HUDEP-2 (cell line): Measurements from ENCODE around the gene PLXNB2.

Experiments
- DNase-seq, 76 experiments: peaks; one replicate each; lab custom pipeline; 2025; ENCODE audit not compliant: unreplicated experiment in 76 of 76; lab: John Stamatoyannopoulos, UW

PLXNB2 gene

DNA sequence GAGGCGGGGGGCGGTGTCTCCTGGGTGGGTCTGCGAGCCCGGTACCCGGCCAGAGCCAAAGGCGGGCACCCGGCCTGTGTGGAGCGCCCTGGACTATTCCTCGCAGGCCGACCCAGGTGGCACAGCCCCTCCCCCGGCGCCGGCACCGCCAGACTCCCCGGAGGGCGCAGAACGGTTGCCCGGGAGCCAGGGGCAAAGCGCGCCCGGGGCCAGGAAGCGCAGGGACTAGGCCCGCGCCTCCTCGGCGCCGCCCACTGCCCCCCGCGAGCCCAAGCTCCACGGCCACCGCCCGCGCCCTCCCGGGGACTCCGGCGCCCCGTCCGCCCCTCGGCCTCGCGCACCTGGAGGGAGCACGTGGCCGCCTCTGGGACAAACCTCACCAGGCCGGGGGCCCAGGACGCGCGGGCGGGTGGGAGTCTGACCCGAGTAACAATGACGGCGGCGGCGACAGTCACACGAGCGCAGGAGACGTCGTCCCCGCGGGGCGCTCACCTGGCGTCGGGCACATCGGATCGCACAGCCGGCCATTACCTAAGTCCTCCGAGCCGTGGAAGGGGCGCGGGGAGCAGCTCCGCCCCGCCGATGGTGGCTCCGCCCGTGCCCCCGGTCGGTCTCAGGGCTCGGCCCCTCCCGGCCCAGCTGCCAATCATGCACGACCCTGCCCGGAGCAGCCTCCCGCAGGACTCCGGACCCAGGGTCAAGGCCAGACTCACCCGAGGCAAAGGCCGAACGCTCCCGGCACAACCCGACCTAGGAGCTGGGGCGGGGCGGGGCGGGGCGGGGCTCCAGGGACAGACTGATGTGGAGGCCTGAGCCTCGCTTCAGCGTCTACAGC, 7.4 kb downstream of the PLXNB2 start:
- no peak for DNase-seq

DNA sequence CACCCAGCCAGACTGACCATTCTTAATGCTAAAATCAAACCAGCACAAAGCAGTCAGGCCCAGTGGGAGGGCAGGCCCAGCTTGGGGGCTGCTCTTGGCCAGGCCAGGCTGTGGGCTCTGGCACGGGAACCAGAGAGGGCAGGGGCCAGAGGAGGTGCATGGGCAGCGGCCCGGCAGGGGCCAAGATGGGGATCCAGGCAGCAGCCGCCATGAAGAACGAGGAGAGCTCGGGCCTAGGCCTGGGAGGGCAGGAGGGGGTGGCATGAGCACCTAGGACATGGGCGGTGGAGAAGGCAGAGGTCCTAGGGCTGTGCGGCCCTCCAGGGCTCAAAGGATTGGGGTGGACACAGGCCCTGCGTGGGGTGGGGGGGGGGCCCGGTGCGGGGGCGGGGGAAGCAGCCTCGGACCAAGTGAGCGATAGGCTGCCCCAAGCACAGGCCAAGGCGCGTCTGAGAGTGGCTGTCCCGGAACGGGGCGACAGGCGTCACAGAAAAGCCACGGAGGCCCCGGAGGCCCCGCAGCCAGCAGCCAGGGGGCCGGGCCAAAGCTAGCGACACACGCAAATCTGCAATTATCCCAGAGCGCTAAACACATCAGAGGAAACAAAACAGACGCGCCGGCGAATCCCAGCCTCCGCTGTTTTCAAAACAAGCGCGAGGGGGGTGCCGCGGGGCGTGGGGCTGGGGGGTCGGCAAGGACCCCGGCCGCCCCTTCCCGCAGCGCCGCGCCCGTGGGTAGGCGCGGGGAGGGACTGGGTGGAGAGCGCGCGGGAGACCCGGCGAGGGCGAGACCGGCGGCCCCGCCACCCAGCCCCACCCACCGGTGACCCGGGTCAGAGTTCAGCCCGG, 8.3 kb downstream of the PLXNB2 start:
- no peak for DNase-seq

DNA sequence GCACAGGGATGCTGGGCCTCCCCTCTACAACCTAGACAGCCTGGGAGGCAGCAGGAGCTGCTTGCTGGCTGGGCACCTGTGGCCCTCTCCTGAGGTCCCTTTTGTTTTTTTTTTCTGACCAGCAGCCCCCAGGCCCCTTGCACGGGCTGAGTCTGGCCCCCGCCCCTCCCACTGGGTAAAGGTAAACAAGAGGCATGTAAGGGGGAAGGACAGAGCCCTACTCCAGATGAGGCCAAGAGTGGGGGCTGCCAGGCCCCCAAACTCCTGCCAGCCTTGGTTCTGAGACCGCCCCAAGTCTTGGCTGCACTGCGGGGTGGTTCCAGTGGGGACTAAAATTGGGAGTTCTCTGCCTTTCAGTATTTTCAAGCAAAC, 9.2 kb downstream of the PLXNB2 start:
- no peak for DNase-seq

DNA sequence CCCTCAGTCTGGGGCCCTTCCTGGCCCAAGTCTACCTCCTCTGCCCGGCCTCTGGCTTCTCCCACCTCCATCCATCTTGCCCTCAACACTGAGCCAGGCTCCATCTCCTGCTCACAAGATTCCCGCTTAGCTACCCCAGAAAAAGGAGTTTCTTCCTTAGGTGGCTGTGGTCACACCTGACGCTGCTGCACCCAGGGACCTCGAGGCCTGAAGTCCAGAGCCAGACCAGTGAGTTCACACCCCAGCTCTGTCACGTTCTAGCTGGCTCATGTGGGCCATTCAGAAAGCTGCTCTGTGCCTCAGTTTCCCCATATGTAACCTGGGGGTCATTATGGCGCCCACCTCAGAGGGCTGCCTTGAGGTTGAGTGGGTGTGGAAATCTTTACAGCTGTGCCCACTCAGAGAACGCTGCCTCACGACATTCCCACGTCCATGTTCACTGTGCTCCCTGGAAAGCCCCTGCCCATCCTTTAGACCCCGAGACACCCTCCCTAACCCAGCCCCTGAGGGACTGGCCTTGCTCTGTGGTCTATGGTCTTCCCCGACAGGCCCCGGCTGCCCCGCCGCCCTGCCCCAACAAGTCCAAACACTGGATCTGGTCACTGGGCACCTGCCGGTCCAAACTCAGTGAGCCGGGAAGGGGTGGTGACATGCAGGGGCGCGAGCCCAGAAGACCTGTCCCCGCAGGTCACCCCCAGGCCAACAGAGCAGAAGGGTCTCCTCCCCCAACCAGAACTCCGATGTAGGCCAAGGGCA, 9.8 kb downstream of the PLXNB2 start:
- no peak for DNase-seq

DNA sequence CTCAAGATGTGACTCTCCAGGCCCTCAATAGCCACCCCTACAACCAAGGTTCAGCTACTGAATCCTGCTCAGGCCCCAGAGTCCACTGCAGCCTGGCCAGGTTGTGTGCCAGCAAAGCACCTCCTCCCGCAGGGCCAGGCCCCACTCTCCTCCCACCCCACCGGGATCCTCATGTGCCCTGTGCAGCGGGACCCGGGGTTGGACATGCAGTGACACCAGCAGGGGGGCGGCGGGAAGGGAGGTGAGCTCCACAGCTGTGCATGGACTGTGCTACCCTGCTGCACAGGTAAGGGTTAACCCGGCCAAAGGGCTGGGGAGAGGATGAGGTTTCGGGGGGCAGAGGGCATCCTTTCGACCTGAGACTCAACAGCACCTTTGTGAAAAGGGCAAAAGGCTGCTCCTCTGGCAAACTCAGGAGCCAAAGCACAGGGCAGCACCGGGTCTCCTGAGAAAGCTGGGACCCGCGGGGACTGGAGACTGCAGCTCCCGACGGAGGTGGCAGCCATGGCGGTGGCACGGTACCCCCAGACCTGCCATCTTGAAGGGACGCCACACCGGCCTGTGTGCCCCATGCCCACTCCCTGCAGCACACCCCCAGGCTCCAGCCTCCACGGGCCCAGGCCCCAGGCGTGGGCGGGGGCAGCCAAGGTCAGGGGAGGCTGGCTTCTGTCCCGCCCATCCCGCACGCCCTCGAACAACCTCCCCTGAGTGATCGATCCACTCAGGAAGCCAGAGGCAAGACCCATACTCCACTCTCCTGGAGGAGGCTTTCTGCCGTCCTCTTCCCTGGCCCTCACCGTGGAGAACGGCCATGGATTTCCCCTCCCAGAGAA, 10.6 kb downstream of the PLXNB2 start:
- DNase-seq = no peak

DNA sequence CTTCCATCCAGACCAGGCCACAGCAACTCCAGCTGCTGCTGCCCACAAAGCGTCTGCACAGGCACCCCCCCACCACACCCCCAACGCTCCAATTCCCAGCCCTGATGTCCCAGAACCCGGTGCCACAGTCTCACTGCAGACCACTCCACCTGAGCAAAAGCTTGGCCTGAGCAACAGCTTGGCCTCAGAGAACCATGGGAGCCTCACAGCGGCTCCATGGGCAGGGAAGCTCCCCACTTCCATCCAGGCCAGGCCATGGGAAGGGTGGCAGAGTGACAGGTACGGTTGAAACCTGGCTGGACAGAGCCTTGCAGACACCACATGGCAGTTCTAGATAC, 13.2 kb downstream of the PLXNB2 start:
- DNase-seq = no peak

DNA sequence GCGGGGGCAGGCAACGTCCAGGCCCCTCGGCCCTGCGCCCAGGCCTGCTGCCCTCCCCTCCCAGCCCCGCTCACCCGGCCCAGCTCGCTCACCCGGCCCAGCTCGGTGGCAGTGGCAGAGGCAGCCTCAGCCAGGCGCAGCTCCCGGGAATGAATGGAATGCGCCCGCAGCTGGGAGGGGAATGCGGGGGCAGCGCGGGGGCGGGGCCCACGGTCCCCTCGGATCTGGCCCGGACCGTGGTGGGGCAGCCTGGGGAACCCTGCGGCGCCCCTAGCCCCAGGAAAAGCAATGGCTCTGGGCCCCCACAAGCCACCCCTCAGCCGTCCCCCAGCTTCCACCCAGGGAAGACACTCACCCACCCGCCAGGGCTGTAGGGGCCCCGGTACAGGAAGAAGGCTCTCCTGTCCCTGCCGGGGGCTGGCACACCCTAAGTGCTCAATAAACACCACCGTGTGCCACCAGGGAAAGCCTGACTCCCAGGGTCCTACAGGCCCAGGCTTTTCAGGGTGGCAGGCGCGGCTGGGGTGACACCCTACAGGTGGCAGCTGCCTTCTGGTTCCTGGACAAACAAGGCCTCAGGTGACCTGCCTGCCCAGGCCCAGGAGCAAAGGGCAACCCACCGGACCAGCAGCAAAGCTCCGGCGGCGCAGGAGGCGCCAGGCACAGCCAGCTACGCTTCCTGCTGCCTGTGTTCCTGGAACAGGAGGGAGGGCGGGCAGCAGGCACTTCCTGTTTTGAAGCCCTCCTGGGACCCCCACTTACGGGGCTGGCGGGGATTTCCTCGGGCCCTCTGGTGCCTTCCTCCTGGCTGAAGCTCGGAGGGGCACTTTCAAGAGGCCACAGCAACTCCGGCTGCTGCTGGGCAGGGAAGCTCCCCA, 13.8 kb downstream of the PLXNB2 start:
- DNase-seq = no peak

DNA sequence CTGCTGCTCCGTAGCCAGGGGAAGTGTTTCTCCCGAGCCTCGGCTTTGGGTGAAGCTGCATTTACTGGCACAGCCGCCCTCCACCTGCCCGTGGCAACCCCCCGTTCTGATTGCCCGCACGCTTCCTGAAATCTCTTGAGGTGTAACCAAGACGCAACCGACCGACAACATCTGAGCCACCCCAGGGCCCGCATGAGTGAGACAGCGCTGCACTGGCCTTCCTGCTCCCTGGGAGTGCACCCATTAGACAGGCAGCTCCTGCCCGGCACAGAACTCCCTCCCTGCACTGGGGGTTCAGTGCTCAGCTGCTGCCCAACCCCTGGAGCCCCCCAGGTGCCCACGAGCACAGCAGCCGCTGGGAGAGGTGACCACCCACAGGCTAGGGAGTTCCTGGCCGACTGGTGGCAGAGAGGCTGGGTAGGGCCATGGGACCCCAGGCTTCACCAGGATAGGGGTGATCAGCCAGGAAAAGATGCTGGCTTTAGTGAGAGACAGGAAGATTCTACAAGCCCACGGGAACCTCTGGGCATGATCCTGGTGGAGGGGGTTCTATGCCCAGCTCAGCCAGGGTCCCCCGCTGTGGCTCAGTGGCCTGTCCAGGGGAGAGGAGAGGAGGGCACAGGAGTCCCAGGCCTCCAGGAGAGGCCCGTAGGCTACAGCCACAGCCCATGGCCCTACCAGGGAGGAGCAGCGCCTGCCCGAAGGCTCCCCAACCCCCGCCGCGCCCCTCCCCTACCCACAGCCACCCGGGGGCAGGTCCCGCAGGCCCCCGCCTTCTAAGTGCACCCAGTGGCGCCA, 14.6 kb downstream of the PLXNB2 start:
- no peak for DNase-seq

DNA sequence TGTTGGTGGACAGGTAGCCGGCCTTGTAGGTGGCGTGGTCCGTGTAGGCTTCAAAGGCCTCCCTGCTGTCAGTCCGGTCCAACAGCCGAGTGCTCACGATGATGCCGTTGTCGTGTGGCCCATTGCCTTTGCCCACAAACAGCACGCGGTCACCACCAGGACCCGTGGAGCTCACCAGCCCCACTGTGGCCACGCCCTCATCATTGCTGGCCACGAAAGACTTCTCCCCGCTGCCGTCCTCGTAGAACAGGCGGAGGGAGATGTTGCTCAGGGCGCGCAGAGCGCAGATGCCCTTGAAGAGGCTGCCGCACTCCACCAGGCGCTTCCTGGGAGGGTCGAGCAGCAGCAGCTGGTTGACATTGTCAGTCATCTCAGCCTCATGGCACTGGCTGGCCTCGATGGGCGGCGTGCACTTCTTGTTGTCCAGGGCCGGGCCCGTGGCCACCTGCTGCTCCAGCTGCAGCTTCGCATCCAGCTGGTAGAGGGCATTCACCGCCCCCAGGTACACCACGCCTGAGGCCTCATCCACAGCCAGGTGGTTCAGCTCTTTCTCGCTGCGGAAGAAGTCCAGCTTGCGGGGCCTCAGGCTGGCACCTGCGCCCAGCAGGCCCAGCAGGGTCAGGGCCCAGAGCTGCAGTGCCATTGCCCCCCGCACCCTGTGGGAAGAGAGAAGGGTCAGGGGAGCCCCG, 17.4 kb downstream of the PLXNB2 start:
- DNase-seq = no peak

DNA sequence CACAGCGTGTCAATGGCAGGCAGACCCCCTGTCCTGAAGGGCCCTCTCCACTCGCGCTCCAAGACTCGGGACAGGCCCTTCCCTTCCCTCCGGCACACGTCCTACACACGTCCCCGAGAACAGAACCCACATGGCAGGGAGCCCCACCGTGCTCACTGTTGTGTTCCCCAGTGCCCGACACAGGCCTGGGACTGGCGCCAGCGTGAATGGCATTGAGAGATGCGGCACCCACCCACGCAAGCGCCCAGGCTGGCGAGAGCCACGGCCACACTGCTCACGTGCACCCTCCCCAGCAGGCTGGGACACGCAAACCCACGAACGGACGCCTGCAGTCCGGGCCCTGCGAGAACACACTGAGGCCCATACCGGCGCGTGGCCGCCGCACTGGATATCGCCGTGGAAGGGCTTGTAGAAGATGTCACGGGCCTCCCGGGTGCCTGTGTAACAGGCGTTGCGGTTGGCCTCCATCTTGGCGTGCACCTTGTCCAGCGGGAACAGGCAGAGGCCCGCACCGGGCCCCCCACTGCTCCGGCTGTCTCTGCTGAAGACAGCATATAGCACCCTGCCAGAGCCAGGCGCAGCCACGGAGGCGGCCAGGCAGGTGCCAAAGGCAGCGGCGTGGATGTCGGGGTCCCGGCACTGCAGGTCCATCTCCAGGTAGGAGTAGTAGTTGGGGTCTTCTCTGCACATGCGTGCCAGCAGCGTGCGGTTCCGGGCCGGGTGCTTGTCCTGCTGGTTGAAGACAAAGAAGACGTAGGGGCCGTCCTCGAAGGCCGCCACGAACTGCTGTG, 18.1 kb downstream of the PLXNB2 start:
- no peak for DNase-seq

DNA sequence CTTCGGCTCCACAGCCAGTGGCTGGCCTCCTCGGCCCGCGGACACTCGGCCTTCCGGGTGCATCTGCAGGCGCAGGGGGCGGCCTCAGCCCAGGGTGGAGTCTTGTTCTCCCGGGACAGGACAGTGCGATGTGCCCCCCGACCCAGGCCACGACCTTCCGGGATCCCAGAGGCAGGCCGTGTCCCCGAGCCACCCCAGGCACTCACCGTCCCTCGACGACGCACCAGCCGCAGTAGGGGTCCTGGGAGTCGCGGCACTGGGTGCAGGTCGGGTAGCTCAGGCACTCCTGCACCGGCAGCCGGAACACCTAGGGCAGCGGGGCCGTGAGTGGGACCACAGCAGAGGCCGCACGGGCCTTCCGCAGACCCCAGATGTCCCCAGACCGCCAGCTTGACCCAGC, 19.7 kb downstream of the PLXNB2 start:
- DNase-seq = no peak

DNA sequence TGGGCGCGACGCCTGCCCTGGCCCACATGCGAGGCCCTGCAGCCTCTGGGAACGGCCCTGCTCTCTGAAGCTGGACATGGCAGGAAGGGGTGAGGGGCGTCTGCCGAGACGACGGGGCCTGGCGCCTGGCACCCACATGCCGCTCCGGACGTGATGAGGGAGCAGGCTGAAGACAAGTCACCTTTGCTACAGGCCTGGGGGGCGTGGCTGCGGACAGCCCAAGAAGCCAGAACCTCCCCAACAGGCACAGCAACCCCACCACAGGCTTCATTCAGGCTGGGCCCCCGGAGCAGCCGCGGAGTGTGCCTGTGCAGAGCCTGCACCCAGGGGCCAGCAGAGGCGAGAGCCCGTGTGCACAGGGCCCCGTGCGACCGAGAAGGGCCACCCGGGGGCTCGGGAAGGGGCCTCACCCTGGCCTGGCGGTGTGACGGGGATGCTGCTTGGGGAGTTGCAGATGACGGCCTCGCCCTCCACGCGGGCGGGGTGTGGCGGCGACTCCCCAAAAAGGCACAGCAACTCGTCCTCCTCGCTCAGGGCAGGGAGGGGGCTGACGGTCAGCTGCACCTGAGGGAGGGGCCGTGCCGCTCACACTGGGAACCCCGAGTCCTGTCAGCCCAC, 20.6 kb downstream of the PLXNB2 start:
- no peak for DNase-seq

DNA sequence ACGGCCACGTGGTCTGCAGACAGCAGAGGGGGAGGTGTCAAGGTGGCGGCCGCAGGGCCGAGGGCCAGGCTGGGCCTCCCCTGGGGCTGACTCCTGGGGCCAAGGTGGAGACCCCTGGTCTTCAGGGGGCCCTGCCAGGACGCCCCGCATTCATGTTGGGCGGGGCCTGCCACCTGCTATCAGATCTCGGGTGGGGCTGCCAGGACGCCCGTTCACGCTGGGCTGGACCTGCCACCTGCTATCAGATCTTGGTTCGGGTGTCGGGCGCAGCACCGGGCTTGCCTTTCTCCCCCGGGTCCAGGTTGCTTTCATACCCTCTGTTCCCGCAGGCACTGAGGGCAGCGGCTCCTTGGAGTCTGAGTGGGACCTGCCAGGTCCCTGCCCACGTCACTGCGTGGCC, 21.2 kb downstream of the PLXNB2 start:
- DNase-seq = no peak

DNA sequence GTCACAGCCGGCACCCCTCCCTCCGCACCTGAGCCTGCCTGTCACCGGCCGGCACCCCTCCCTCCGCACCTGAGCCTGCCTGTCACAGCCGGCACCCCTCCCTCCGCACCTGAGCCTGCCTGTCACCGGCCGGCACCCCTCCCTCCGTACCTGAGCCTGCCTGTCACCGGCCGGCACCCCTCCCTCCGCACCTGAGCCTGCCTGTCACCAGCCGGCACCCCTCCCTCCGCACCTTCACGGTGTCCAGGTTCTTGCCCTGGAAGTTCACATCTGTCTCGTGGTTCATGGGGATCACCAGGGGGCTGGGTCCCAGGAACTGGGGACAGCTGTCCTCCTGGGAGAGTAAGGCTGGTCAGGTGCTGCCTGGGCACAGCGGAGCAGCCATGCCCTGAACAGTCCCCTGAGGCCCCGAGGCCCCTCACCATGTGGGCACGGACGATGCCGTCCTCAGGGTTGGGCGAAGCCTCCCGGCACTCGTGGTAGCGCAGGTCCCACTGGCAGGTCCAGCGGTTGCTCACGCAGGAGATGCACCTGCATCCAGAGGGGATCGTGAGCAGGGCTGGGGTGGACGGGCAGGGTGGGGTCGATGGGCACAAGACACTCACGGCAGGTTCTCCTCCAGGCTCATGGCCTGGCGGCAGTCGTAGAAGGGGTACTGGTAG, 21.7 kb downstream of the PLXNB2 start:
- no peak for DNase-seq

DNA sequence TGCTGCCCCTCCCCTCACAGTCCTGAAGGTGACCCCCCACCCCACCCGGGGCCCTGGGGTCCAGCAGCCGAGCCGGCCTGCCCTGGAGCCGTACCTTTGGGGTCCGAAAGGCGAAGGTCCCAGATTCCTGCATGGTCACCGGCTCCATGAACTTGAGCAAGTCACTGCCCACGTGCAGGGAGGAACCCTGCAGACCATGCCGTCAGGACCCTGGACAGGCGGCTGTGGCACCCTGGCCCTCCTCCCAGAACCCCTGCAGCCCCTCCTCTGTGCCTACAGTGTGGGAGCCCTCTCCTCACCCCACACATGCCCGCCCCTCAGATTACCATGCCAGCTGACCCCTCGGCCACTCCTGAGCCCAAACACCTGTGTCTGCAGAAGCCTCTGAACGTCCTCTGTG, 23.0 kb downstream of the PLXNB2 start:
- DNase-seq = no peak

DNA sequence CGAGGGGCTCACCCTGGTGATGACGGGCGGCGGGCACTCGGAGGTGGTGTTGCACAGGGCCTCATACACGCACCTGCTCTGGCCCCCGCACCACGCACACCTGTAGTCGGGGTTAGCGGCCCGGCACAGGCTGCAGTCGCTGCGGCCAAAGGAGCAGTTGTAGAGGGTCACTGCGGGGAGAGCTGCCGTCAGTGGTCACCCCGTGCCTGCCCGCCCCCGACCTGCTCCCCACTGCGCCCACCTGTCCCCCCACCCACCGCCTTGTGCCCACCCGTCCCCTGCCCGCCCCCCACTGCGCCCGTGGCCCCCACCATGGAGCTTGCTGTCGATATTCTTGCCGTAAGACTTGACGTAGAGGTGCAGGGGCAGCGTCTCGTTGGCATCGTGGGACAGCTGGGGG, 23.6 kb downstream of the PLXNB2 start:
- DNase-seq = no peak
